Measurements from ENCODE around the gene RALGAPA2. TPM values are rescaled to one million over a fixed set of nuclear protein-coding genes. Genes with fewer than 3 reads are reported as not detected.
A peak's percentile ranks its signal among the peaks of the same experiment; 100 is the strongest.

The RALGAPA2 gene
- total and polyA plus RNA-seq, 2 of the 13 experiments (the other 11 are each of a cell fraction or from before 2014, with no cell fraction given), result 13.8 to 17.7 TPM

DNA sequence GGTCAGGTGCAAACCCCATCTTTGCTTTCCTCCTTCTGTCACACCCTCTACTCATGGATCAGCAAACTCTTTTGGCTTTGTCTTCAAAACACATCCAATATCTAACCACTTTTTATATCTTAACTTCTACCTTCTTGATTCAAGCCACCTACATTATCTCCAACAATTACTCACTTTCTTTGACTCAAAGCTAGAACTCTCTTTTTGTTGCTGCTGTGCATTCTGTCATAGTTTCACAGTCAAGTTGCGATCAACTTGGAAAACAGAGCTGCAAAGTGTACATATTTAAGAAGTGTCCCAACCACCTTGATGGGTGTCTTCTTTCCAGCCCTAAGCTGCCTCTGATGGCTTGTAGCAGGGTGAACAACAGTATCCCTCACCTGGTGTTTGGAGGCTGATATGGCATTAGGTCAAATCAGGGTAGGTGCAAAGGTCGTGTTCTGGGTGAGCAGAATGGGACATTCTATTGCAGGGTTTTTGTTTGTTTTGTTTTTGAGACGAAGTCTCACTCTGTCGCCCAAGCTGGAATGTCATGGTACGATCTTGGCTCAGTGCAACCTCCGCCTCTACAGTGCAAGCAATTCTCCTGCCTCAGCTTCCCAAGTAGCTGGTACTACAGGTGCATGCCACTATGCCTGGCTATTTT is 43.4 kb upstream of the RALGAPA2 start:
- in situ Hi-C loops (cut with HindIII; ENCODE audit: extremely low pct_ligation_motif_present, low pct_unique_long_range_greater_than_20kb), result no loop called here
- Histone ChIP-seq H3K4me2 (ENCODE audit: low read depth, low read length) (no peak overlapping the region), H3K9me3 (ENCODE audit: low read length) (no peaks in the 10 kb centered on the region), H3K9ac (ENCODE audit: insufficient read depth, low read depth, low read length) (no peak overlapping the region), H3K79me2 (ENCODE audit: insufficient read depth, low read length) (no peaks in the 10 kb centered on the region), H4K20me1 (ENCODE audit: insufficient read depth, low read length) (no peaks in the 10 kb centered on the region), H3K27ac (ENCODE audit: extremely low read length, insufficient read depth, low read length) (no peak overlapping the region), H2AFZ (ENCODE audit: low read length) (no peak overlapping the region), H3K4me3 (replicated peaks in 1 of 3; ENCODE audit: insufficient read depth in 1 of 3, low read depth in 2 of 3, low read length in 3 of 3) (no peak overlapping the region), H3K27me3 (ENCODE audit: control insufficient read depth in 1 of 2, insufficient read depth in 2 of 2, low read length in 2 of 2) (peaks cover 0 to 5% of the 10 kb centered on the region in 2 experiments; a peak in 1 of 5 replicates), H3K4me1 (ENCODE audit: insufficient read depth, low read length) (peaks cover 38% of the 10 kb centered on the region), H3K36me3 (replicated peaks in 1 of 2; ENCODE audit: control insufficient read depth in 1 of 2, insufficient read depth in 2 of 2, low read length in 2 of 2) (no peaks in the 10 kb centered on the region)
- intact Hi-C loops (cut with micrococcal nuclease; ENCODE audit: unreplicated experiment), result no loop called here
- BruUV-seq (replicated peaks), result no TSS peak
- ATAC-seq (peak; percentile 54), DNase-seq (ENCODE audit: low spot score) (peak; percentile 41), FAIRE-seq (no peak)
- ChIA-PET CTCF (ENCODE audit: low intra/inter-chr PET ratio, low total read pairs) (no interaction called here), POLR2A (no interaction called here)
- WGBS (ENCODE audit: low lambda C conversion rate), result 19% methylated on average over 6 of the region's 6 CpGs
- no peak for TF ChIP-seq MED13 (CRISPR knock-in tag; IDR thresholded peaks at IDR 0.05)
- TF ChIP-seq ZNF549 (CRISPR knock-in tag; IDR thresholded peaks at IDR 0.05), result no peak
- TF ChIP-seq HNF4G (IDR thresholded peaks at IDR 0.05; ENCODE audit: borderline replicate concordance, low read depth, low read length), result peak; percentile 54
- TF ChIP-seq HNF4G (CRISPR knock-in tag; IDR thresholded peaks at IDR 0.05; ENCODE audit: borderline replicate concordance, low read depth), result peak; percentile 53; the same call in 1 of the 2 replicates
- TF ChIP-seq, protein P1, sequence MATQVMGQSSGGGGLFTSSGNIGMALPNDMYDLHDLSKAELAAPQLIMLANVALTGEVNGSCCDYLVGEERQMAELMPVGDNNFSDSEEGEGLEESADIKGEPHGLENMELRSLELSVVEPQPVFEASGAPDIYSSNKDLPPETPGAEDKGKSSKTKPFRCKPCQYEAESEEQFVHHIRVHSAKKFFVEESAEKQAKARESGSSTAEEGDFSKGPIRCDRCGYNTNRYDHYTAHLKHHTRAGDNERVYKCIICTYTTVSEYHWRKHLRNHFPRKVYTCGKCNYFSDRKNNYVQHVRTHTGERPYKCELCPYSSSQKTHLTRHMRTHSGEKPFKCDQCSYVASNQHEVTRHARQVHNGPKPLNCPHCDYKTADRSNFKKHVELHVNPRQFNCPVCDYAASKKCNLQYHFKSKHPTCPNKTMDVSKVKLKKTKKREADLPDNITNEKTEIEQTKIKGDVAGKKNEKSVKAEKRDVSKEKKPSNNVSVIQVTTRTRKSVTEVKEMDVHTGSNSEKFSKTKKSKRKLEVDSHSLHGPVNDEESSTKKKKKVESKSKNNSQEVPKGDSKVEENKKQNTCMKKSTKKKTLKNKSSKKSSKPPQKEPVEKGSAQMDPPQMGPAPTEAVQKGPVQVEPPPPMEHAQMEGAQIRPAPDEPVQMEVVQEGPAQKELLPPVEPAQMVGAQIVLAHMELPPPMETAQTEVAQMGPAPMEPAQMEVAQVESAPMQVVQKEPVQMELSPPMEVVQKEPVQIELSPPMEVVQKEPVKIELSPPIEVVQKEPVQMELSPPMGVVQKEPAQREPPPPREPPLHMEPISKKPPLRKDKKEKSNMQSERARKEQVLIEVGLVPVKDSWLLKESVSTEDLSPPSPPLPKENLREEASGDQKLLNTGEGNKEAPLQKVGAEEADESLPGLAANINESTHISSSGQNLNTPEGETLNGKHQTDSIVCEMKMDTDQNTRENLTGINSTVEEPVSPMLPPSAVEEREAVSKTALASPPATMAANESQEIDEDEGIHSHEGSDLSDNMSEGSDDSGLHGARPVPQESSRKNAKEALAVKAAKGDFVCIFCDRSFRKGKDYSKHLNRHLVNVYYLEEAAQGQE (IDR thresholded peaks at IDR 0.05; ENCODE audit: borderline replicate concordance in 1 of 2, low read depth in 1 of 2, low read length in 2 of 2), result no peak
- no peak for TF ChIP-seq RFX3 (CRISPR knock-in tag; IDR thresholded peaks at IDR 0.05)
- no peak for TF ChIP-seq ZNF251 (CRISPR knock-in tag; IDR thresholded peaks at IDR 0.05)
- TF ChIP-seq BRD4 (CRISPR knock-in tag; IDR thresholded peaks at IDR 0.05), result no peak
- TF ChIP-seq PTBP1 (IDR thresholded peaks at IDR 0.05; ENCODE audit: low read depth, low read length, poor library complexity, severe bottlenecking), result no peak
- no peak for TF ChIP-seq ZIK1 (CRISPR knock-in tag; IDR thresholded peaks at IDR 0.05; ENCODE audit: borderline replicate concordance, low read depth)
- TF ChIP-seq NKX3-1 (CRISPR knock-in tag; IDR thresholded peaks at IDR 0.05), result no peak
- 0 out of 2 replicates have a peak, but pooled peaks have one; percentile 33 for TF ChIP-seq ZMYM2 (CRISPR knock-in tag; IDR thresholded peaks at IDR 0.05)
- TF ChIP-seq ZNF331 (CRISPR knock-in tag; IDR thresholded peaks at IDR 0.05), result no peak
- no peak for TF ChIP-seq KLF11 (CRISPR knock-in tag; IDR thresholded peaks at IDR 0.05)
- TF ChIP-seq ZNF607 (CRISPR knock-in tag; IDR thresholded peaks at IDR 0.05; ENCODE audit: borderline replicate concordance), result no peak
- TF ChIP-seq SALL1 (CRISPR knock-in tag; IDR thresholded peaks at IDR 0.05), result peak; percentile 24; the same call in 1 of the 2 replicates

Data from HepG2 (cell line).